Endothelial cell of umbilical vein (primary cell): ENCODE measurements around the gene SH3D19. TPM values are rescaled to one million over a fixed set of nuclear protein-coding genes. Genes with fewer than 3 reads are reported as not detected.

ENCODE experiments used
- BruUV-seq: library from RNA; stranded (reverse); fragments of 400-500 nt; replicated peaks from 2 replicates; lab custom pipeline; 2021; lab: Mats Ljungman, UMichigan
- CTCF ChIA-PET: fragments of 300-600, 350-600 bp; sonication (Branson Sonifier 250); formaldehyde crosslinking; loops from one replicate; lab custom pipeline; 2021; ENCODE audit warnings: antibody characterized with exemption, inconsistent platforms; lab: Charles Lee
- POLR2A ChIA-PET: fragments of 300-600, 350-600 bp; sonication (Branson Sonifier 250); formaldehyde crosslinking; loops from one replicate; lab custom pipeline; 2021; ENCODE audit warnings: antibody characterized with exemption, inconsistent platforms; lab: Charles Lee
- DNase-seq: peaks from one replicate; pipeline ENCODE4 v3.0.0-alpha.2; 2011; ENCODE audit warnings: low read depth, low spot score
- FAIRE-seq: peaks from 2 replicates; lab custom pipeline; 2011; peaks lifted over from hg19 to GRCh38; lab: Jason Lieb, UNC
- H2AFZ ChIP-seq: 2 replicates; pipeline ENCODE4 v1.6.0; 2012; ENCODE audit warnings: low read depth, low read length, control low read depth, inconsistent platforms
- H3K27ac ChIP-seq: 2 replicates; pipeline ENCODE4 v1.5.1; 2011; ENCODE audit warnings: low read depth, mild to moderate bottlenecking, control low read depth, low read length, moderate library complexity; ENCODE audit not compliant: insufficient read depth
- H3K27me3 ChIP-seq, 2 experiments: 2 replicates each; pipeline versions ENCODE4 v1.6.0 to v1.6.1; 2011; ENCODE audit warnings: low read length in 2 of 2, mixed read lengths in 1 of 2; ENCODE audit not compliant: control insufficient read depth in 2 of 2, insufficient read depth in 2 of 2
- H3K36me3 ChIP-seq, 2 experiments: 2 replicates in 1 of 2; 3 replicates in 1 of 2; pipeline ENCODE4 v1.5.1; 2011; ENCODE audit warnings: low read length in 2 of 2, mild to moderate bottlenecking in 1 of 2, moderate library complexity in 1 of 2; ENCODE audit not compliant: control insufficient read depth in 2 of 2, insufficient read depth in 2 of 2; ENCODE audit errors: extremely low read depth in 1 of 2
- H3K4me1 ChIP-seq: 3 replicates; pipeline ENCODE4 v1.5.1; 2011; ENCODE audit warnings: mild to moderate bottlenecking, low read length; ENCODE audit not compliant: control insufficient read depth, insufficient read depth; ENCODE audit errors: extremely low read depth
- H3K4me2 ChIP-seq: 2 replicates; pipeline ENCODE4 v1.6.1; 2011; ENCODE audit warnings: low read length, control low read depth, mixed read lengths; ENCODE audit not compliant: insufficient read depth
- H3K4me3 ChIP-seq, 3 experiments: fragments of 200-600 bp in 1 of 3; sonication (generic), shearing (Covaris generic) in 1 of 3; replicated peaks in 1 of 3; 2 replicates each; pipeline ENCODE4 v1.5.1; 2011 to 2016; ENCODE audit warnings: control low read depth in 3 of 3, low read length in 3 of 3, mild to moderate bottlenecking in 2 of 3, inconsistent platforms in 1 of 3, low read depth in 1 of 3, moderate library complexity in 1 of 3; ENCODE audit not compliant: insufficient read depth in 1 of 3
- H3K79me2 ChIP-seq: 2 replicates; pipeline ENCODE4 v1.6.0; 2012; ENCODE audit warnings: low read length, inconsistent platforms; ENCODE audit not compliant: control insufficient read depth, insufficient read depth
- H3K9ac ChIP-seq: replicated peaks from 2 replicates; pipeline ENCODE3; 2011; ENCODE audit warnings: low read length, control low read depth; ENCODE audit not compliant: insufficient read depth; ENCODE audit errors: extremely low read depth
- H3K9me1 ChIP-seq: replicated peaks from 3 replicates; pipeline ENCODE4 v1.6.0; 2011; ENCODE audit warnings: mild to moderate bottlenecking, low read length; ENCODE audit not compliant: control insufficient read depth, insufficient read depth; ENCODE audit errors: extremely low read depth
- H3K9me3 ChIP-seq: replicated peaks from 2 replicates; pipeline ENCODE4 v1.5.1; 2012; ENCODE audit warnings: low read length, inconsistent platforms; ENCODE audit not compliant: control insufficient read depth, insufficient read depth
- H4K20me1 ChIP-seq: replicated peaks from 2 replicates; pipeline ENCODE3; 2011; ENCODE audit warnings: mild to moderate bottlenecking, low read length; ENCODE audit not compliant: control insufficient read depth, insufficient read depth; ENCODE audit errors: extremely low read depth
- EZH2 ChIP-seq: IDR thresholded peaks from 2 replicates; pipeline ENCODE4 v1.6.1; 2012; ENCODE audit warnings: borderline replicate concordance, low read depth, mild to moderate bottlenecking, moderate library complexity, low read length, inconsistent platforms; ENCODE audit not compliant: severe bottlenecking
- FOS ChIP-seq: IDR thresholded peaks from 2 replicates; pipeline ENCODE4 v1.6.1; 2011; ENCODE audit warnings: mild to moderate bottlenecking, low read length, moderate library complexity, borderline replicate concordance; ENCODE audit not compliant: insufficient read depth
- GATA2 ChIP-seq: IDR thresholded peaks from 2 replicates; pipeline ENCODE4 v1.7.0; 2011; ENCODE audit warnings: low read depth, mild to moderate bottlenecking, moderate library complexity, mixed read lengths, low read length; ENCODE audit not compliant: insufficient read length, insufficient read depth
- JUN ChIP-seq: IDR thresholded peaks from 2 replicates; pipeline ENCODE4 v1.6.1; 2011; ENCODE audit warnings: borderline replicate concordance, low read depth; ENCODE audit not compliant: insufficient read length, insufficient read depth
- MYC ChIP-seq: IDR thresholded peaks from one replicate; pipeline ENCODE4 v1.6.1; 2011; ENCODE audit warnings: mild to moderate bottlenecking, low read depth, low read length
- POLR2A ChIP-seq: IDR thresholded peaks from 2 replicates; pipeline ENCODE4 v1.6.1; 2012; ENCODE audit warnings: low read depth, mild to moderate bottlenecking, control low read depth, low read length
- POLR2AphosphoS5 ChIP-seq: IDR thresholded peaks from 2 replicates; pipeline ENCODE4 v1.6.1; 2012; ENCODE audit warnings: low read depth, mild to moderate bottlenecking, control low read depth, low read length, moderate library complexity; ENCODE audit not compliant: insufficient read depth
- dilution Hi-C: fragments of 300-500 bp; cut with MboI; formaldehyde crosslinking; loops from one replicate; pipeline ENCODE4 v1.15.0; 2019; ENCODE audit warnings: low sequenced_read_pairs; ENCODE audit not compliant: extremely low pct_ligation_motif_present
- intact Hi-C: fragments of 100-400 bp; cut with micrococcal nuclease; formaldehyde crosslinking; loops from one replicate; pipeline ENCODE4 v1.10.0; 2022
- polyA plus RNA-seq, 4 experiments: library from polyadenylated mRNA; depleted of rRNA in 3 of 4; stranded (reverse) in 3 of 4; unstranded in 1 of 4; fragments of >200 nt; gene quantifications; 2 replicates each; pipeline versions ENCODE4 v1.2.1 to v1.2.3, GENCODE V29; 2011 to 2012; ENCODE audit warnings: missing spikeins in 1 of 4
- total RNA-seq: library from RNA; stranded (reverse); gene quantifications from 2 replicates; pipeline ENCODE4 v1.2.3, GENCODE V29; 2021
- TF ChIP-seq, protein P1 (sequence below): IDR thresholded peaks from 2 replicates; pipeline ENCODE4 v1.6.1; 2011; ENCODE audit not compliant: insufficient read depth, insufficient read length
- TF ChIP-seq, protein P2 (sequence below), 2 donors: IDR thresholded peaks; 1 replicate in 1 of 2; 2 replicates in 1 of 2; pipeline ENCODE4 v1.5.1; 2011; ENCODE audit warnings: low read length in 2 of 2, mild to moderate bottlenecking in 2 of 2, moderate library complexity in 2 of 2, control low read depth in 1 of 2, inconsistent platforms in 1 of 2, low read depth in 1 of 2; ENCODE audit not compliant: insufficient read depth in 1 of 2; ENCODE audit errors: extremely low read depth in 1 of 2

Gene SH3D19
- total and polyA plus RNA-seq, 2 donors (not counting 3 experiments of a cell fraction or from before 2014, with no cell fraction given): 37.5 to 92.8 TPM

GRCh38 chr4:151169223-151169622 is 156.2 kb downstream of the SH3D19 start:
- Histone ChIP-seq H2AFZ (no peak overlapping the region), H3K4me1 (peaks cover 3% of the 10 kb centered on the region), H3K4me3 (no peak overlapping the region), H3K9ac (no peak overlapping the region), H3K4me2 (no peak overlapping the region), H3K9me3 (no peaks in the 10 kb centered on the region), H3K9me1 (no peaks in the 10 kb centered on the region), H3K27ac (no peak overlapping the region), H3K36me3 (peaks cover 15 to 21% of the 10 kb centered on the region in 2 experiments), H4K20me1 (no peaks in the 10 kb centered on the region), H3K27me3 (no peaks in the 10 kb centered on the region), H3K79me2 (peaks cover 4% of the 10 kb centered on the region)
- DNase-seq: no peak
- CTCF ChIA-PET: interaction anchor here (1.0 to 1.7 kb wide), 3 partner anchors 10 to 52 kb away, joined by 3 to 5 read pairs (median 3); no protein-coding TSS in a partner anchor
- POLR2A ChIA-PET: no interaction called here
- BruUV-seq: no TSS peak
- peak; percentile 4 for FAIRE-seq
- TF ChIP-seq MYC (no peak), JUN (no peak), POLR2AphosphoS5 (no peak), POLR2A (no peak), FOS (no peak), EZH2 (no peak)
- TF ChIP-seq, protein P1, sequence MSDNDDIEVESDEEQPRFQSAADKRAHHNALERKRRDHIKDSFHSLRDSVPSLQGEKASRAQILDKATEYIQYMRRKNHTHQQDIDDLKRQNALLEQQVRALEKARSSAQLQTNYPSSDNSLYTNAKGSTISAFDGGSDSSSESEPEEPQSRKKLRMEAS: no peak
- dilution Hi-C loops (no loop called here), intact Hi-C loops (no loop called here)

DNA sequence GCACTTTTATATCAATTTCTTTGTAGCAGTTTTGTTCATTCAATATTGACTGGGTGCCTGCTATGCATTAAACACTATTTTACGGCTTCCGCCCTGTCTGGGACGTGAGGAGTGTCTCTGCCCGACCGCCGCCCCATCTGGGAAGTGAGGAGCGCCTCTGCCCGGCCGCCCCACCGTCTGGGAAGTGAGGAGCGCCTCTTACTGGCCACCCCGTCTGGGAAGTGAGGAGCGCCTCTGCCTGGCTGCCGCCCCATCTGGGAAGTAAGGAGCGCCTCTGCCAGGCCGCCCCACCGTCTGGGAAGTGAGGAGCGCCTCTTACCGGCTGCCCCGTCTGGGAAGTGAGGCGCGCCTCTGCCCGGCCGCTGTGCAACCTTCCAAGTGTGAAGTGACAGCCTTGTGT is 157.8 kb downstream of the SH3D19 start:
- Histone ChIP-seq H3K9ac (no peak overlapping the region), H3K27ac (no peak overlapping the region), H3K4me3 (no peak overlapping the region), H3K27me3 (no peaks in the 10 kb centered on the region), H3K4me1 (peaks cover 3% of the 10 kb centered on the region), H2AFZ (no peak overlapping the region), H3K4me2 (no peak overlapping the region), H3K9me3 (no peaks in the 10 kb centered on the region), H3K36me3 (peaks cover 3 to 19% of the 10 kb centered on the region in 2 experiments), H4K20me1 (no peaks in the 10 kb centered on the region), H3K79me2 (peaks cover 4% of the 10 kb centered on the region), H3K9me1 (no peaks in the 10 kb centered on the region)
- BruUV-seq: no TSS peak
- FAIRE-seq (no peak), DNase-seq (no peak)
- intact Hi-C loops (no loop called here), dilution Hi-C loops (no loop called here)
- TF ChIP-seq MYC (no peak), EZH2 (no peak), POLR2AphosphoS5 (no peak), GATA2 (no peak), JUN (no peak), FOS (no peak), POLR2A (no peak)
- TF ChIP-seq, protein P2, sequence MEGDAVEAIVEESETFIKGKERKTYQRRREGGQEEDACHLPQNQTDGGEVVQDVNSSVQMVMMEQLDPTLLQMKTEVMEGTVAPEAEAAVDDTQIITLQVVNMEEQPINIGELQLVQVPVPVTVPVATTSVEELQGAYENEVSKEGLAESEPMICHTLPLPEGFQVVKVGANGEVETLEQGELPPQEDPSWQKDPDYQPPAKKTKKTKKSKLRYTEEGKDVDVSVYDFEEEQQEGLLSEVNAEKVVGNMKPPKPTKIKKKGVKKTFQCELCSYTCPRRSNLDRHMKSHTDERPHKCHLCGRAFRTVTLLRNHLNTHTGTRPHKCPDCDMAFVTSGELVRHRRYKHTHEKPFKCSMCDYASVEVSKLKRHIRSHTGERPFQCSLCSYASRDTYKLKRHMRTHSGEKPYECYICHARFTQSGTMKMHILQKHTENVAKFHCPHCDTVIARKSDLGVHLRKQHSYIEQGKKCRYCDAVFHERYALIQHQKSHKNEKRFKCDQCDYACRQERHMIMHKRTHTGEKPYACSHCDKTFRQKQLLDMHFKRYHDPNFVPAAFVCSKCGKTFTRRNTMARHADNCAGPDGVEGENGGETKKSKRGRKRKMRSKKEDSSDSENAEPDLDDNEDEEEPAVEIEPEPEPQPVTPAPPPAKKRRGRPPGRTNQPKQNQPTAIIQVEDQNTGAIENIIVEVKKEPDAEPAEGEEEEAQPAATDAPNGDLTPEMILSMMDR (IDR thresholded peaks at IDR 0.05; ENCODE audit: extremely low read depth in 1 of 2, insufficient read depth in 1 of 2, low read depth in 1 of 2, low read length in 2 of 2): no peak
- TF ChIP-seq, protein P1: no peak
- ChIA-PET CTCF (interaction anchor here (1.0 to 1.3 kb wide), 2 partner anchors 8 to 10 kb away, joined by 3 read pairs; no protein-coding TSS in a partner anchor), POLR2A (no interaction called here)
